Erythroblast (primary cell): ENCODE data around the gene NDST1.

Experiments
- DNase-seq, 2 experiments: peaks; one replicate each; lab custom pipeline; 2025; lab: John Stamatoyannopoulos, UW
- GATA1 ChIP-seq: IDR thresholded peaks from 2 replicates; pipeline ENCODE4 v1.6.1; 2011; ENCODE audit warnings: low read depth, mild to moderate bottlenecking, control low read depth, low read length, moderate library complexity
- POLR2A ChIP-seq: IDR thresholded peaks from 2 replicates; pipeline ENCODE4 v1.6.1; 2011; ENCODE audit warnings: mild to moderate bottlenecking, low read length

NDST1 gene

GRCh38 chr5:150484964-150485692 lies 22.8 kb upstream of the NDST1 start:
- DNase-seq = no peak
- TF ChIP-seq POLR2A (no peak), GATA1 (no peak)

- TF ChIP-seq GATA1 (no peak), POLR2A (no peak)
- DNase-seq = peak; percentile 46 to 52
Observed at GRCh38 chr5:150485693-150486401, 22.1 kb upstream of the NDST1 start.

DNA sequence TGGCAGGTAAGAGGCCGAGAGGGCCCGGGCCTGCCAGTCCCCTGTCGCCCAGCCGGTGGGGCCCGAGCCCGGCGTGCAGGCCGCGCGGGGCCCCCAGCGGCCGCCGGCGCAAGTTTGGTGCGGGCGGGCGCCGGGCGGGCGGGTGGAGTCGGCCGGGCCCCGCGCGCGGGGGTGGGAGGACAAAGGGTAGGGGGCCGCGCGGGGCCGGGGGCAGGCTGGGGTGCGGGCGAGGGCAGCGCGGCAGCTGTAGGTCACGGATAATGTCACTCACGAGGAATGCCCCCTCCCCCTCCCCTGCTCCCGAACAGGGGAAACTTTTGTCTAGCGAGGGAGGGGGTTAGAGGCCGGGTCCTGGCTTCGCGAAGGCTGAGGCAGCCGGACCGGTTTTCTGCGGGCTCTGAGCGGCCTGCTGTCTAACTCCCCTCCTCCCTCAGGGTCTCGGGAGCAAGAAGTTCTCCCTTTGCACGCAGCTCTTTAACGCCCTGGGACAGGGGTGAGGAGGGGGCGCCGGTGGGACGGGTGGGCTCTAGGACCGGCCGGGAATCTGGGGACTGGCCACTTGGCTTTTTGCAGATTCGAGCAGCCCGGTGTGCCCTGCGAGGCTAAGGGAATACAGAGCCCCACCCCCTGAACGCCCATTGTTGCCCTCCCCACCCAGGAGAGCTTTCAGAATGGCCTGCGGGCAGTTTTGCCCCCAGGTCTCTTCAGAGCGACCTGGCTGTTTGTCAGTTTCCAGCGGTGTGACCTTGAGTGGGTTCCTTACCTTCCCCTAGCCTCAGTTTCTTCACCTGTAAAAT lies 21.3 kb upstream of the NDST1 start:
- peak; percentile 76 to 77 for DNase-seq
- no peak for TF ChIP-seq POLR2A
- no peak for TF ChIP-seq GATA1

GRCh38 chr5:150487199-150488061 lies 20.5 kb upstream of the NDST1 start:
- TF ChIP-seq GATA1 = no peak
- TF ChIP-seq POLR2A = no peak
- DNase-seq = peak; percentile 29 to 38

GRCh38 chr5:150488519-150489359 lies 19.2 kb upstream of the NDST1 start:
- TF ChIP-seq GATA1 = no peak
- DNase-seq = no peak

DNA sequence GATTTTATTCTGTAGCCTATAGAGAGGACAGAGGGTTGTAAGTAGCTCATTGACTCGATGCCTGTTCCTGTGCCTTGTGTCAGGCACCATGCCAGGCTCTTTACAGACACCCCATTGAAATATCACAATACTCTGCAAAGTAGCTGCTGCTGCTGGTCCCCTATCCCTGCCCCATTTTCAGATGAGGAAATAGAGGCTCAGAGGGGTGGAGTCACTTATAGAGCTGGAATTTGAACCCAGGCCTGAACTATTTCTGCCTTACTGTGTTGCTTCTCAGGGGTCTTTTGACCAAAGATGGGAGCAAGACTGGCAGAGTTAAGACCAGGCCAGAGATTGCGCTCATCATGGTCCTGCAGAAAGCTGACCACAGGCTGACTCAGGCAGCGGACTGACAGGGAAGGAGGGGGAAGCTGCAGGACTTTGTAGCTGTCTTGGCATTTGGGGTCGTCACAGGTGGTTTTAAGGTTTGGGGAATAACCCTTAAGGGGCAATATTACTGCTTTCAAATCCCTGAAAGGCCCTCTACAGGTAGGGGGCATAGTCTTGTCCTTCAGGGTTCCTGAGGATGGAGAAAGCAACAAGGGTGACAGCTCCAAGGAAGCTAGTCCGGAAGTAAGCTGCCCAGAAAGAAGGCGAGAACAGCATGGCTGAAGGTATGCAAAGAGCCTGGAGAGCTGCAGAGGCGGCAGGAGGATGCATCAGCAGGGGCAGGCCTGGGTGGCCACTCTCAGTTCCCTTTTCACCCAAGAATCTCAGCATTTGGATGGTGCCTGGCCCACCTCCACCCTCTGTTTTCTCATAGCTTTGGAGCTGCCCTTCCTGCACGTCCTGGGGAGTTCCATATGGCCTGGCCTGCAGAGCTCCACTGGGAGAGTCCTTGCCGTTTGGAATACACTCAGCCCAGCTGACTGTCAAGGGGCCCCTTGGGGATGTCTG lies 18.3 kb upstream of the NDST1 start:
- TF ChIP-seq GATA1 (no peak), POLR2A (no peak)
- DNase-seq = no peak

GRCh38 chr5:150490296-150490669 lies 17.6 kb upstream of the NDST1 start:
- no peak for TF ChIP-seq GATA1
- TF ChIP-seq POLR2A = no peak
- DNase-seq = no peak

GRCh38 chr5:150490754-150491153 lies 17.2 kb upstream of the NDST1 start:
- no peak for DNase-seq
- TF ChIP-seq GATA1 (no peak), POLR2A (no peak)

GRCh38 chr5:150491876-150492275 lies 16.1 kb upstream of the NDST1 start:
- TF ChIP-seq GATA1 (no peak), POLR2A (no peak)
- DNase-seq = no peak

DNA sequence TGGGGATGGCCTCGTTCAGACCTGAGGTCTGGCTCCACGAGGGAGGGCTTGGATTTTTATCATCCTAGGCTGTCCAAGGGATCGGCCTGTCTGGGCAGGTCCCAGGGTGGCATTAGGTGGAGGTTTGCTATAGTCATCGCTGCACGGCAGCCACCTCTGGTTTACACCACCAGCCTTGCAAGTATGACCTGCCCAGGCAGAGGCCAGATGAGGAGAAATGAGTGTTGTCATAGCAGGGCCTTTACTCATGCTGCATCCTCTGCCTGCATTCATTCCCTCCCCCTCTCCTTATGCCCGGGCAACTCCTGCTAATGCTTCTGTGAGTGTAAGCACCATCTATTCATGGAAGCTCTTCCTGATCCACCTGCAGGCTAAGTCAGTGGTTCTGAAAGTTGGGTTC lies 15.3 kb upstream of the NDST1 start:
- TF ChIP-seq POLR2A = no peak
- no peak for TF ChIP-seq GATA1
- no peak for DNase-seq

- no peak for DNase-seq
- TF ChIP-seq POLR2A (no peak), GATA1 (no peak)
Observed at GRCh38 chr5:150496098-150496497, 11.8 kb upstream of the NDST1 start.

DNA sequence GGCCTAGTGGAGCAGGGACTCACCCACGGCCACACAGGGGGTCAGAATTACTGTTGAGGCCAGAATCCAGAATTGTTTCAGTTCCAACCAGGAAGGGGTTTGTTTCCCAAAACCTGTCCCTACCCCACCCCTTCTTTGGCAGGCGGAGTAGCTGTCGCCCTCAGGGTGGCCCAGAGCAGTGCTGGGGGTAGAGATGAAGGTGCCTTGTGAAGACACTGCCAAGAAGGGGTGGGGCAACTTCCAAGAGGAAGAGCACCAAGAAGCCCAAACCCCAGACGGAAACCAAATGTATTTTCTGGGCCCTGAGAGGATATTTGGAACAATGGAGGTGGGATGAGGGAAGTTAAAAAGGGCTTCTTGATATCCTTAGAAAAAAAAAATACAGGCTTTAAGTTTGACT lies 11.4 kb upstream of the NDST1 start:
- no peak for TF ChIP-seq POLR2A
- no peak for TF ChIP-seq GATA1
- DNase-seq = no peak
